K562 (cell line): ENCODE measurements around the gene ZNF322. TPM values are rescaled to one million over a fixed set of nuclear protein-coding genes. Genes with fewer than 3 reads are reported as not detected.

Experiments used
- ATAC-seq: fragments of 200-7000 bp; cut with Tn5 transposase; 3 replicates; pipeline ENCODE4 v1.9.1; 2020; ENCODE audit warnings: moderate library complexity
- BruUV-seq: library from RNA; stranded (reverse); fragments of 400-500 nt; replicated peaks from 2 replicates; lab custom pipeline; 2021; lab: Mats Ljungman, UMichigan
- CTCF ChIA-PET: fragments of 300-600 bp; formaldehyde crosslinking; extraction: SDS; loops from one replicate; lab custom pipeline; 2021; ENCODE audit warnings: low intra/inter-chr PET ratio; lab: Yijun Ruan, JAX
- POLR2A ChIA-PET: fragments of 300-600, 350-650 bp; sonication (Branson Sonifier 250); formaldehyde crosslinking; extraction: SDS; loops from one replicate; lab custom pipeline; 2021; ENCODE audit warnings: antibody characterized with exemption, inconsistent platforms; lab: Yijun Ruan, JAX
- DNase-seq, 4 experiments: peaks; one replicate each; pipeline versions ENCODE4 v3.0.0 to v3.0.0-alpha.2; 2011 to 2018; ENCODE audit warnings: low spot score in 3 of 4, mixed read lengths in 3 of 4; ENCODE audit errors: extremely low read depth in 1 of 4
- FAIRE-seq: peaks from 2 replicates; lab custom pipeline; 2011; peaks lifted over from hg19 to GRCh38; lab: Jason Lieb, UNC
- H2AFZ ChIP-seq: 2 replicates; pipeline ENCODE4 v1.6.0; 2011; ENCODE audit warnings: low read depth, low read length, control low read depth, inconsistent platforms
- H3K27ac ChIP-seq: fragments of 200-600 bp; 3 replicates; pipeline ENCODE4 v1.8.0; 2011; ENCODE audit warnings: low read depth, mild to moderate bottlenecking, control low read depth, inconsistent platforms, low read length, moderate library complexity, mixed read lengths; ENCODE audit errors: extremely low read depth
- H3K27me3 ChIP-seq, 2 experiments: fragments of 300-600 bp in 1 of 2; 2 replicates in 1 of 2; 3 replicates in 1 of 2; pipeline versions ENCODE4 v1.6.0 to v1.8.0; 2011; ENCODE audit warnings: inconsistent platforms in 2 of 2, low read length in 2 of 2, mild to moderate bottlenecking in 1 of 2, mixed read lengths in 1 of 2, moderate library complexity in 1 of 2; ENCODE audit not compliant: control insufficient read depth in 2 of 2, insufficient read depth in 2 of 2
- H3K36me3 ChIP-seq: fragments of 300-600 bp; 3 replicates; pipeline ENCODE4 v1.8.0; 2011; ENCODE audit warnings: mild to moderate bottlenecking, low read length, inconsistent platforms; ENCODE audit not compliant: control insufficient read depth, insufficient read depth
- H3K4me1 ChIP-seq, 2 experiments: fragments of 200-600 bp in 1 of 2; replicated peaks in 1 of 2; 2 replicates in 1 of 2; 3 replicates in 1 of 2; pipeline versions ENCODE4 v1.5.1 to v1.8.0; 2011; ENCODE audit warnings: inconsistent platforms in 2 of 2, low read length in 2 of 2, mild to moderate bottlenecking in 1 of 2, mixed read lengths in 1 of 2, moderate library complexity in 1 of 2; ENCODE audit not compliant: control insufficient read depth in 2 of 2, insufficient read depth in 2 of 2
- H3K4me2 ChIP-seq: 2 replicates; pipeline ENCODE4 v1.6.1; 2011; ENCODE audit warnings: low read length, control low read depth, inconsistent platforms, mixed read lengths; ENCODE audit not compliant: insufficient read depth
- H3K4me3 ChIP-seq: fragments of 200-600 bp; sonication (generic), shearing (Covaris generic); 2 replicates; pipeline ENCODE4 v1.5.1; 2016; ENCODE audit warnings: control low read depth, inconsistent platforms
- H3K79me2 ChIP-seq: fragments of 200-600 bp; 3 replicates; pipeline ENCODE4 v1.8.0; 2011; ENCODE audit warnings: low read length, inconsistent platforms; ENCODE audit not compliant: control insufficient read depth, insufficient read depth
- H3K9ac ChIP-seq, 2 experiments: 2 replicates each; pipeline versions ENCODE4 v1.6.0 to v1.6.1; 2011; ENCODE audit warnings: low read depth in 2 of 2, low read length in 2 of 2, control low read depth in 1 of 2, inconsistent platforms in 1 of 2, mild to moderate bottlenecking in 1 of 2, mixed read lengths in 1 of 2; ENCODE audit not compliant: insufficient read depth in 1 of 2
- H3K9me1 ChIP-seq: one replicate; pipeline ENCODE4 v1.6.0; 2011; ENCODE audit warnings: inconsistent platforms, mild to moderate bottlenecking, low read length, moderate library complexity; ENCODE audit not compliant: control insufficient read depth, insufficient read depth
- H3K9me3 ChIP-seq: replicated peaks from 2 replicates; pipeline ENCODE4 v1.5.1; 2011; ENCODE audit warnings: low read depth, low read length, inconsistent platforms; ENCODE audit not compliant: control insufficient read depth, insufficient read depth
- H4K20me1 ChIP-seq: replicated peaks from 2 replicates; pipeline ENCODE4 v1.6.1; 2011; ENCODE audit warnings: low read length, inconsistent platforms, mixed read lengths; ENCODE audit not compliant: control insufficient read depth, insufficient read depth
- PRPF4 ChIP-seq: fragments of 200-400 bp; formaldehyde crosslinking; IDR thresholded peaks from one replicate; pipeline ENCODE4 v1.6.1; 2017; ENCODE audit warnings: low read length, low read depth, mild to moderate bottlenecking; ENCODE audit not compliant: insufficient read depth, poor library complexity, severe bottlenecking
- ZBTB33 ChIP-seq: sonication (generic); formaldehyde crosslinking; IDR thresholded peaks from 2 replicates; pipeline ENCODE4 v1.8.1; 2023; ENCODE audit warnings: mild to moderate bottlenecking, missing genetic modification reagents
- ZMIZ1 ChIP-seq, 2 experiments: fragments of 150-350 bp in 1 of 2; IDR thresholded peaks; 2 replicates each; pipeline ENCODE4 v1.6.1; 2012 to 2016; ENCODE audit warnings: low read depth in 2 of 2, low read length in 2 of 2, mild to moderate bottlenecking in 1 of 2, moderate library complexity in 1 of 2
- WGBS: fragments of 100-300 bp; shearing (Covaris generic); methylation state at CpG from one replicate; pipeline ENCODE4 v1.1.6; 2016; ENCODE audit warnings: low coverage, mixed read lengths; ENCODE audit not compliant: insufficient coverage; ENCODE audit errors: missing lambda C conversion rate; 5-methylcytosine and 5-hydroxymethylcytosine counted together
- in situ Hi-C: fragments of 300-500 bp; cut with MboI; formaldehyde crosslinking; loops from 4 replicates; pipeline ENCODE4 v1.15.0; 2018; ENCODE audit warnings: inconsistent platforms, mixed read lengths
- intact Hi-C: fragments of 100-400 bp; cut with micrococcal nuclease; formaldehyde crosslinking; loops from 2 replicates; pipeline ENCODE4 v1.14.2; 2022
- polyA plus RNA-seq, 8 experiments: library from polyadenylated mRNA; depleted of rRNA in 4 of 8; stranded (reverse) in 5 of 8; unstranded in 3 of 8; fragments of >200 nt; fragmentation: Nextera tagmentation in 2 of 8; fragmentation: Illumina TruSeq in 1 of 8; extraction: Ambion mirVana in 2 of 8; extraction: Trizol in 1 of 8; gene quantifications; 2 replicates each; pipeline versions ENCODE4 v1.2.1 to v1.2.3, GENCODE V29; 2011 to 2014; ENCODE audit warnings: inconsistent platforms in 1 of 8, missing spikeins in 1 of 8
- total RNA-seq, 7 experiments: library from RNA; depleted of rRNA in 6 of 7; stranded (reverse); fragments of >200 nt in 6 of 7; fragmentation: Illumina TruSeq in 2 of 7; extraction: Trizol in 2 of 7; gene quantifications; 2 replicates each; pipeline versions ENCODE4 v1.2.1 to v1.2.3, GENCODE V29; 2011 to 2021; ENCODE audit warnings: low replicate concordance in 1 of 7

The ZNF322 gene
- total and polyA plus RNA-seq, 9 of the 15 experiments (the other 6 are each of a cell fraction or from before 2014, with no cell fraction given), result 4.7 to 31.2 (median 18.7) TPM

DNA sequence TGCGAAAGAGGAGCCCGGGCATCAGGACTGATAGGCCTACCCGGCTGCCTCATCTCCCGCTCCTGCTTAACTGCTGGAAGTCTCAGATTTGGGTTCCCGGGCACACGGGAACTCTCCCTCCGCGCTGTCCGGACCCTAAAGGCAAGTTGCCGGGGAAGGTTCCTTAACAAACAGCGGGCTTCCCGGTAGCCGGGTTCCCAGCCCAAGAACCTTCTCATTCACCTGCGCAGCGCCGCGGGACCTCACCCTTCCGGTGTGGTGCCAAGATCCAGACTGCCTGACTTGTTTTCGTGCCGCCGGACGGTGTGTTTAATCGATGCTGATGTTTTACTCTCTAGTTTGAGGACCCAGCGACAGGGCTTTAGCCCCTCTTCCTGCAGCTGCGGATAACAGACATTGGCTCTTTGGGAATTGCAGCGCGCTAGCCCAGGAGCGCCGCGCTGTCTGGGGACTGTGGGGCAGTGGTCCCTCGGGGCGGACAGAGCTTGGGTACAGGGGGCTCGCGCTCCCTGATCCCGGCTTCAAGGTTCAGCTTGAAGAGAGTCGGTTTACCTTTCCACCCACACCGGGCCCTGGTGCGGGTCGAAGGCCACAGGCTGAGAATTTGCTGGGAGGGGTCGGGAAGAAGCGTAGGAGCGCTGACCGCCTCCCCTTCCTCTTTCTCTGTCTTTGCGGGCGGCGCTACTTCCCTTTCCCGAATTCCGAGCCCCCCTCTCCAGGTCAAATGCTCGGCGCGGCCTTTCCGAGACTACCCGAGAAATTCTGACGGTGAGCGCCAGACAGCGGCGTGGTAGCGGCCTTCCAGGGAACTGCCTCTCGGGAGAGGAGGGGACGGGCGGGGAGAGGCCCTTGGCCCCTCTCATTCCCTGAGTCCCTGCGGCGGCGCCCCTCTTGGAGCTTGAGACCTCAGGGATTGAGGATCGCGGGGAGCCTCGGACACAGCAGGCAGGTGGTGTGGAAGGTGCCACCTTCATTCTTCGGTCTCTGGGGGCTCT lies 45.6 kb downstream of the ZNF322 start:
- no TSS peak for BruUV-seq
- Histone ChIP-seq H3K9me3 (peaks cover 5% of the 10 kb centered on the region; the same call in 1 of the 2 replicates), H3K27me3 (no peaks in the 10 kb centered on the region), H3K4me1 (peaks cover 8 to 10% of the 10 kb centered on the region in 2 experiments; a peak in 3 of 5 replicates), H3K4me2 (no peak overlapping the region), H2AFZ (no peak overlapping the region), H3K9ac (no peak overlapping the region), H3K79me2 (no peaks in the 10 kb centered on the region), H3K9me1 (no peaks in the 10 kb centered on the region), H4K20me1 (no peaks in the 10 kb centered on the region), H3K36me3 (no peaks in the 10 kb centered on the region), H3K27ac (no peak overlapping the region), H3K4me3 (no peak overlapping the region)
- no peak for DNase-seq
- no peak for FAIRE-seq
- 70% methylated on average over 66 of the region's 68 CpGs for WGBS
- POLR2A ChIA-PET, result no interaction called here
- TF ChIP-seq ZMIZ1 (IDR thresholded peaks at IDR 0.05; ENCODE audit: low read depth in 2 of 2, low read length in 2 of 2), result no peak
- TF ChIP-seq ZBTB33 (CRISPR knock-in tag), result peak; percentile 66
- TF ChIP-seq PRPF4, result no peak
- in situ Hi-C loops, result loop anchor here (5.0 kb wide), 1 partner anchor 473 kb away; no protein-coding TSS in a partner anchor
- intact Hi-C loops, result no loop called here
- no peak for ATAC-seq
- CTCF ChIA-PET, result no interaction called here
